LoVo (cell line): ENCODE data around the gene IMPDH1.

ENCODE experiments used
- DNase-seq: peaks from one replicate; pipeline ENCODE4 v3.0.0-alpha.2; 2016; ENCODE audit warnings: low spot score

IMPDH1 gene

GRCh38 chr7:128387216-128388144 is 22.3 kb downstream of the IMPDH1 start:
- DNase-seq: peak; percentile 71

GRCh38 chr7:128385988-128386925 is 23.5 kb downstream of the IMPDH1 start:
- DNase-seq: no peak

GRCh38 chr7:128384726-128385125 is 25.1 kb downstream of the IMPDH1 start:
- no peak for DNase-seq

- no peak for DNase-seq
Observed at GRCh38 chr7:128383776-128384175, 26.0 kb downstream of the IMPDH1 start.

- DNase-seq: no peak
Observed at GRCh38 chr7:128381161-128381821, 28.5 kb downstream of the IMPDH1 start.

GRCh38 chr7:128380483-128381106 is 29.2 kb downstream of the IMPDH1 start:
- DNase-seq: no peak

GRCh38 chr7:128379900-128380479 is 29.8 kb downstream of the IMPDH1 start:
- no peak for DNase-seq

GRCh38 chr7:128378637-128379036 is 31.1 kb downstream of the IMPDH1 start:
- DNase-seq: no peak

- DNase-seq: no peak
Observed at GRCh38 chr7:128376077-128376476, 33.7 kb downstream of the IMPDH1 start.

- no peak for DNase-seq
Observed at GRCh38 chr7:128374041-128374440, 35.7 kb downstream of the IMPDH1 start.

- no peak for DNase-seq
Observed at GRCh38 chr7:128373606-128374005, 36.2 kb downstream of the IMPDH1 start.

- DNase-seq: no peak
Observed at GRCh38 chr7:128370491-128370890, 39.3 kb downstream of the IMPDH1 start.

GRCh38 chr7:128366986-128367385 is 42.8 kb downstream of the IMPDH1 start:
- DNase-seq: no peak

- DNase-seq: no peak
Observed at GRCh38 chr7:128366300-128366699, 43.5 kb downstream of the IMPDH1 start.

GRCh38 chr7:128365432-128365831 is 44.4 kb downstream of the IMPDH1 start:
- DNase-seq: no peak

GRCh38 chr7:128364166-128364870 is 45.5 kb downstream of the IMPDH1 start:
- DNase-seq: no peak

GRCh38 chr7:128363261-128363721 is 46.5 kb downstream of the IMPDH1 start:
- DNase-seq: no peak

GRCh38 chr7:128362670-128363069 is 47.1 kb downstream of the IMPDH1 start:
- DNase-seq: no peak

- peak; percentile 35 for DNase-seq
Observed at GRCh38 chr7:128361411-128362379, 48.1 kb downstream of the IMPDH1 start, which contains the start of gene PRRT4. PRRT4 (minus strand) TSS chr7:128361690.
